NCI-H146 treated with DMSO at 0.1 percent for 48 hours (cell line): Measurements from ENCODE around the gene MDFIC2.
"Not testable (repeated sequence)": the region's sequence is repeated elsewhere in the genome, so short reads cannot be mapped to it uniquely, and the experiment has no call there.

Source experiments
- DNase-seq: peaks from one replicate; lab custom pipeline; 2025; ENCODE audit not compliant: unreplicated experiment; lab: John Stamatoyannopoulos, UW

MDFIC2 gene

DNA sequence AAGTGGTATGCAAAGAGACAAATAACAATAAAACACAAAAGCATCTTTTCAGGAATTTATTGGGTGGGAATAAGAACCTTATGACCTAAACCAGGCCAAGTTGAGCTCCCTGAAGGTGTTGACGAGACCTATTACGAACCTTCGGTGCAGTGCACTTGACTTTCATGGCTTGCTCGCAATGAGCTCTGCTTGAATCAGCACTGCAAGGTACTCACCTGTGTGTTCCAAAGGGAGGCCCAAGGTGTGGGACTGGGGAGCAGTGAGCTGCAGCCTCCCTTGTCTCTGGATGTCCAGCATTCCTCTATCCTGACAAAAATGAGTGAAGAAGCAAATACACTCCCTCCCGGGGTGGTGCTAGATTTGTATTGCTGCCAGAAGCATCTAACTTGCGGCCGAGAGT is at the start of gene MDFIC2:
MDFIC2 (minus strand) TSS at position 303 of the 400 bp plus-strand sequence. CDS start 665 bp downstream, outside the sequence.
- DNase-seq = no peak

- no peak for DNase-seq
Observed at GRCh38 chr3:70360979-70361760, 48.7 kb upstream of the MDFIC2 start.

DNA sequence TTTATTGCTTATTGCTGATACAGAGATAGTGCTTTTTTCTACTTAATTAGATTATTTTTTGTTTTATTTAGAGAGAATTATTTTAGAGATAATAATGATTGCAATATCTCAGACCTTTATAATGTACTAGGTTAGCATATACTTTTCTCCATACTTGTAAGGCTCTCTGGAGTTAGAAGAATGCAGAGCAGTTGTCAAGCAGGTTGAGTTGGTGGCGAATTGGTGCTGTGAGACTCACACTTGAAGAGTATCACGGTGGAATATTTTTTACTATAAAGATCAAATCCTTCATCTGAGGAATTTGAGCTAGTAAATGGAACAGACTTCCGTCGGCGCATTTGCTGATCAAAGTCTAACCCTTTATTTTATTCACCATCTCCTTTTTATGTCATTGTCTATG is 47.3 kb upstream of the MDFIC2 start:
- no peak for DNase-seq

- no peak for DNase-seq
Observed at GRCh38 chr3:70358978-70359580, 46.6 kb upstream of the MDFIC2 start.

- no peak for DNase-seq
Observed at GRCh38 chr3:70352215-70352614, 39.8 kb upstream of the MDFIC2 start.

DNA sequence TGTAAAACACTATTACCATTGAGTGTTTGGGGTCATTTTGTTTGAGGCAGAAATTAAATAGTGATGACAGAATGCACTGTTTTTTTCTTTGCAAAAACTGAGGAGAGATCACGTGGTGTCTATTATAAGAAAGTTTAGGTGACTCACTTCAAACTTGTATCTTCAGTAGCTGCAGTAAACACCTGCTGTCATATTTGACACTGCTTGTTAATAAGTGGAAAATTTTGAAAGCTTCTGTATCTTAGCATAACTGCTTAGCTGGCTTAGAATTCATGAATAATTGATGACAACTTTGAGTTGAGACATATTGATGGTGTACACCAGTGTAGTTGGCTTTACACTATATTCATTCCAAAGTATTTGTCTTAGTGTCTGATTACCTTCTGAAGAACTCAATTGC is 29.7 kb upstream of the MDFIC2 start:
- DNase-seq = no peak

DNA sequence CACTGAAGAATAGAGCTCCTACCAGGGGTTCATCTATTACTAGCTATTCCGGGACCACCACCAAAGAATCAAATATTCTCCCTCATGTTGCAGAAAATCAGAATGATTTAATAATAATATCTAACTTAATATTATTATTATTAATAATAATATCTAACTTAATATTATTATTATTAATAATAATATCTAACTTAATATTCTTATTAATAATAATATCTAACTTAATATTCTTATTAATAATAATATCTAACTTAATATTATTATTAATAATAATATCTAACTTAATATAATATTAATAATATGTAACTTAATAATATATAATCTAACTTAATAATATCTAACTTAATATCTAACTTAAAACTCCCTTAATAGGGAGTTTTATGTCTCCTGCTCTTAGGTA is 24.4 kb upstream of the MDFIC2 start:
- DNase-seq = not testable (repeated sequence)

DNA sequence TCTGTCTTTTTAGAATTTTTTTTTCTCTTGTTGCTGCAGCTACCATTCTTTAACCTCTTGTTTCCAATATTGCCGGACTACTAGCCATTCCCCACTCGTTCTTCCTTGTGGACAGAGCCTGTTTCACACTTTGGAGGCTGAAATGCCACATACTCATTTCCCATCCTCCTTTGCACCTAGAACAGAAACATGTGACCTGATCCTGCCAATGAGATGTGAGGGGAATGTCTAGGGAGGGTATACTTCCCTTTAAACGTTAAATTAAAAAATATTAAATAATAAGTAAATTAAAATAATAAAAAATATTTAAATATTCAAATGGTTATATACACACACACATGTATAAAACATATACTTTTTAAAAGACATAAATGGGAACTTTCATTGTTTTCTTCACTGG is 20.6 kb upstream of the MDFIC2 start:
- DNase-seq = no peak

DNA sequence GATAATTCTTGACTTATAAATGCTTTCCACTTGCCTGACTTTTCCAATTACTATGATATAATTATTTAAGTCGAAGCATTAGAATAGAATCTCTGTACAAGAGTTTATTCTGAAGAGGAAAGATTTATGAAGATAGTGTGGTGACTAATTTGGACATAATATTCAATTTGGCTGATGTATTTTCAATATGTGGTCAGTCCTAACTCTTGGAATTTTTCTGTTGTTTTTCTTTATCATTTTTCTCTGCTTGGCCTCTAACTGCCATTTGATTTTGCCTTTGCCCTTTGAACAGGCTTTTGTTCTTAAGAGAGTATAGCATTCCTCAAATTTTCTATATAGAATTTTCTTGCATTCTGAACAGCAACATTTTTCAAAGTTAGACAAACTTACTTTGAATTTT is 2.6 kb upstream of the MDFIC2 start:
- no peak for DNase-seq

DNA sequence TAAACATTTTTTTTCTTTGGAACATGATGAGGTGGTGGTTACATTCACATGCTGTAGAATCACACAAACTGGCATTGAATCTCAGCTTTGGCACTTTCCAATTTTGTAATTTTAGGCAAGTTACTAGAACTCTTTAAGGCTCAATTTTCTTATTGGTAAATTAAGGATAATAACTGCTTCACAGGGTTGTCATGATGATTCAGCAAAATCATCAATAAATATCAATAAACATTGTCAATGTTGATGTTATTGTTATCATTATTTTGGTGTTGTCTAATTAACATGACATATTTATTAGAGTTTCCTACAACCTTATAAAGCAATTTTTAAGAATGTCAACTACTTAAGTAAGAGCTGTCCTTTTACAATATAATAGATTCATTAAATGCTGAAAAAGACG is 1.6 kb downstream of the MDFIC2 start:
- DNase-seq = no peak

GRCh38 chr3:70309591-70309990 is 2.8 kb downstream of the MDFIC2 start:
- DNase-seq = no peak

GRCh38 chr3:70308760-70309159 is 3.7 kb downstream of the MDFIC2 start:
- DNase-seq = no peak

- DNase-seq = no peak
Observed at GRCh38 chr3:70306736-70307135, 5.7 kb downstream of the MDFIC2 start.

GRCh38 chr3:70298385-70298784 is 14.1 kb downstream of the MDFIC2 start:
- no peak for DNase-seq

- no peak for DNase-seq
Observed at GRCh38 chr3:70291097-70291482, 21.3 kb downstream of the MDFIC2 start.

DNA sequence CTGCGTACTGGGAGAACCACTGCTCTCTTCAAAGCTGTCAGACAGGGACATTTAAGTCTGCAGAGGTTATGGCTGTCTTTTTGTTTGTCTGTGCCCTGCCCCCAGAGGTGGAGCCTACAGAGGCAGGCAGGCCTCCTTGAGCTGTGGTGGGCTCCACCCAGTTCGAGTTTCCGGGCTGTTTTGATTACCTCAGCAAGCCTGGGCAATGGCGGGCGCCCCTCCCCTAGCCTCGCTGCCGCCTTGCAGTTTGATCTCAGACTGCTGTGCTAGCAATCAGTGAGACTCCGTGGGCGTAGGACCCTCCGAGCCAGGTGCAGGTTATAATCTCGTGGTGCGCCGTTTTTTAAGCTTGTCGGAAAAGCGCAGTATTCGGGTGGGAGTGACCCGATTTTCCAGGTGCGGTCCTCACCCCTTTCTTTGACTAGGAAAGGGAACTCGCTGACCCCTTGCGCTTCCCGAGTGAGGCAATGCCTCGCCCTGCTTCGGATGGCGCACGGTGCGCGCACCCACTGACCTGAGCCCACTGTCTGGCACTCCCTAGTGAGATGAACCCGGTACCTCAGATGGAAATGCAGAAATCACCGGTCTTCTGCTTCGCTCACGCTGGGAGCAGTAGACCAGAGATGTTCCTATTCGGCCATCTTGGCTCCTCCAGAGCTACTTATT is 21.9 kb downstream of the MDFIC2 start:
- not testable (repeated sequence) for DNase-seq

- no peak for DNase-seq
Observed at GRCh38 chr3:70281663-70282062, 30.8 kb downstream of the MDFIC2 start.

- DNase-seq = no peak
Observed at GRCh38 chr3:70277304-70277703, 35.1 kb downstream of the MDFIC2 start.

DNA sequence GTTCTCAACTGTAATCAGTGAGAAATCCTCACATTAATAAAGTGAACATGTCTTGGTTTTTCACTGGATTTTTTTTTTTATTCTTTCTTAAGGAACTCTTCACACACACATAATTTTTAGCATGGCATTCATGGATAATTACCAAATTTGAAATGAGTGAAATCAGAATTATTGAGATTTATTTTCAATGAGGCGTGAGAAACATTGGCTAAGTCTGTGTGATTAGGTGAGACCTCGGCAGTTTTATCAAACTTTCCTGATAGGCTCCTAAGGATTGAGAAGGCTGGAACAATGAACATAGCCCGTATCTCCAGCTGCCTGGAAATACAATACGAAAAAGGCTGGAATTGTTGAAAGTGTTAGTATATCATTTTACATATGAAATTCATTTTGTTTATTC is 35.5 kb downstream of the MDFIC2 start:
- no peak for DNase-seq

DNA sequence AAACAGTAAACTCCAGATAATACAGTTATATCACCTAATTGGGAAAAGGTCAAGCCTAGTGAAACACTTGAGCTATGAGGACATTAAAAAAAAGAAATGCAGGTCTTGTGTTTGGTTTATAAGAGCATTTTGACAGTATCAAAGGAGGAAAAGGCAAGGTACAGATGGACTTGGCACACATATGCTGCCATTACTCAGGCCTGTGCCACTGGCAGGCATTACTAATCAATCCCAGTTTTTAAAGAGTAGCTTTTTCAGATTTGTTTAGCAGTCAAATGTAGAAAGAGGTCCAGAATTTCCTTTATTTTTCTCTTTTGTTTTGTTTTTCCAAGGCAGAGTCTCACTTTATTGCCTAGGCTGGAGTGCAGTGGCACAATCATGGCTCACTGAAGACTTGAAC is 38.9 kb downstream of the MDFIC2 start:
- DNase-seq = no peak

- DNase-seq = no peak
Observed at GRCh38 chr3:70272798-70273197, 39.6 kb downstream of the MDFIC2 start.

DNA sequence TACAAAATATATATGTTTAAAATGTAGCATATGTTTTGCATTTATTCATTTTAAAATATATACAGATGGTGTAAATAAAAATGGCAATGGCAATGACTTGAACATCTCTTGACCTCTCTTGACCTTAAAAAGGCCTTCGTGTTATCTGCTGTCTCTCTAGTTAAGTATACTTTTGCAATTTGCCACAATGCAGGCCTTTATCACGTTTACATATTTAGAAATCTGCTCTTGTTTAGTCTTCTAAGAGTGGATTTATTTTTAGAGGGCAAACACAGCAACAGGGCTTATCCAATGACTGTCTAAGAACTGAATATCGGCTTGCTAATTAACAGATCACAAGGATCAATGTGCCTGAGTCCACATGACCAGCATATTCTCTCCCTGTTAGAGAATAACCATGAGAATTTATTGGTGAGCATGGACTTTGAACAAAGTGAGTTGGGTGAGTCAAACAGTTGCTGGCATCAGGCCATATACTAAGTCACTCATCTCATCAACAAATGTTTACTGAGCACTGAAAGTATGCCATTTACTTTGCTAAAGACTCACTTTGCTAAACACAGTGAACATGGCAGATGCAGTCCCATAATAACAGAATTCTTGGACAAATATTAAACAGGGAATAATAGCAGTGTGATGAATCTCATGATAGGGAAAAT is 48.2 kb downstream of the MDFIC2 start:
- no peak for DNase-seq
